Measurements from ENCODE around the gene STAG2.

- TF ChIP-seq REST (IDR thresholded peaks at IDR 0.05; ENCODE audit: insufficient read depth in 1 of 2, low read depth in 2 of 2, low read length in 2 of 2): no peak
- no peak for TF ChIP-seq TAF1 (IDR thresholded peaks at IDR 0.05; ENCODE audit: borderline replicate concordance, insufficient read depth, low read length)
These were observed 33.7 kb upstream of the STAG2 start for GRCh38 chrX:123927845-123928244.
